ENCODE results near the gene XCL1.

DNA sequence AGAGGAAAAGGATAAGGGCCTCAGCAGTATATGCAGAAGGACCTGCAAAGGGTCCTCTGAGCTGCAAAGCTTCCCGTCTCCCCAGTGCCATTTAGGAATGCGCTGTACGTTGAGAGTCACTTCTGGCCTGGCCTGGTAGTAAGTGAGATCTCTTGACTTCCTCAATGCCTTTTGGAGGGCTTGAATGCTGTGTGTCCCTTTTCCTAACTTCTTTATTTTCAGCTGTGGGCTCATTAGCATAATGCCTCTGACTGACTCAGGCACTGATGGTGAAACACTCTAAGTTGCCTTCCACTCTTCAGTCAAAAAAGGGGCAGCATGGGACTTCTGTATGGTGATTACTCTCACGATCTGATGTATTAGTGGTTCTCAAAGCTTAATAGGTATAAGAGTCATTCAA lies 49.9 kb downstream of the XCL1 start:
- TF ChIP-seq CTCF (IDR thresholded peaks at IDR 0.05; ENCODE audit: low read length) (no peak), EZH2 (optimal IDR thresholded peaks at IDR 0.05; ENCODE audit: low read depth, low read length) (no peak), EZH2phosphoT487 (IDR thresholded peaks at IDR 0.05; ENCODE audit: low read length) (no peak)

Data from MM.1S (cell line).